Upper lobe of left lung (tissue), 6 donors: ENCODE measurements around the gene LIPC. TPM values are rescaled to one million over a fixed set of nuclear protein-coding genes. Genes with fewer than 3 reads are reported as not detected.

ENCODE experiments used
- ATAC-seq, 2 donors: fragments of 200-7000 bp; cut with Tn5 transposase; one replicate each; pipeline ENCODE4 v1.9.1; 2022; ENCODE audit warnings: mild to moderate bottlenecking in 2 of 2, moderate library complexity in 2 of 2; ENCODE audit not compliant: low FRiP score in 2 of 2
- DNase-seq, 2 donors: peaks; one replicate each; pipeline ENCODE4 v3.0.0-alpha.2; 2019 to 2020
- H3K27ac ChIP-seq, 4 donors: fragments of 200-600 bp; sonication (generic); one replicate each; pipeline ENCODE4 v1.5.1; 2016 to 2019
- H3K27me3 ChIP-seq, 4 donors: fragments of 200-600 bp; sonication (generic); one replicate each; pipeline ENCODE4 v1.5.1; 2017 to 2019
- H3K36me3 ChIP-seq, 4 donors: fragments of 200-600 bp; sonication (generic); one replicate each; pipeline ENCODE4 v1.5.1; 2016 to 2019
- H3K4me1 ChIP-seq, 4 donors: fragments of 200-600 bp; sonication (generic); one replicate each; pipeline ENCODE4 v1.5.1; 2018 to 2019
- H3K4me3 ChIP-seq, 4 donors: fragments of 200-600 bp; sonication (generic); one replicate each; pipeline ENCODE4 v1.5.1; 2017 to 2019; ENCODE audit warnings: mild to moderate bottlenecking in 2 of 4, moderate library complexity in 1 of 4
- H3K9me3 ChIP-seq, 4 donors: fragments of 200-600 bp; sonication (generic); one replicate each; pipeline ENCODE4 v1.5.1; 2018 to 2019
- EP300 ChIP-seq, 4 donors: sonication (generic); formaldehyde crosslinking; IDR thresholded peaks; one replicate each; pipeline ENCODE4 v1.5.1; 2017; ENCODE audit warnings: antibody characterized with exemption in 4 of 4, control low read depth in 2 of 4
- POLR2A ChIP-seq, 4 donors: fragments of 450-650 bp; IDR thresholded peaks; one replicate each; pipeline ENCODE4 v1.5.1; 2016 to 2017; ENCODE audit warnings: antibody characterized with exemption in 4 of 4, mild to moderate bottlenecking in 2 of 4
- POLR2AphosphoS5 ChIP-seq, 2 donors: sonication (generic); formaldehyde crosslinking; IDR thresholded peaks; one replicate each; pipeline ENCODE4 v1.5.1; 2017; ENCODE audit warnings: antibody characterized with exemption in 2 of 2
- WGBS, 2 donors: methylation state at CpG; one replicate each; pipeline ENCODE4 v1.1.5; 2017 to 2018; 5-methylcytosine and 5-hydroxymethylcytosine counted together
- total RNA-seq, 6 donors: library from RNA; depleted of rRNA in 4 of 6; stranded (reverse); fragments of >200 nt in 4 of 6; gene quantifications; one replicate each; pipeline versions ENCODE4 v1.1.0 to v1.2.1, GENCODE V29; 2016 to 2021
- TF ChIP-seq, protein P1 (sequence below), 6 experiments: fragments of 450-650 bp in 4 of 6; fragments of 200-600 bp in 2 of 6; sonication (generic) in 2 of 6; IDR thresholded peaks; one replicate each; pipeline ENCODE4 v1.5.1; 2016 to 2019; ENCODE audit warnings: antibody characterized with exemption in 6 of 6
- donor health status: DM: no; HTN: no; CAD: no; lungs with moderate emphysema.
- donor health status: DM: no; HTN: yes; CAD: no; lungs with severe emphysema.

Gene LIPC
- total RNA-seq, 6 donors from 2014 or later, result 0.40 to 0.89 (median 0.75) TPM; not detected in 2

DNA sequence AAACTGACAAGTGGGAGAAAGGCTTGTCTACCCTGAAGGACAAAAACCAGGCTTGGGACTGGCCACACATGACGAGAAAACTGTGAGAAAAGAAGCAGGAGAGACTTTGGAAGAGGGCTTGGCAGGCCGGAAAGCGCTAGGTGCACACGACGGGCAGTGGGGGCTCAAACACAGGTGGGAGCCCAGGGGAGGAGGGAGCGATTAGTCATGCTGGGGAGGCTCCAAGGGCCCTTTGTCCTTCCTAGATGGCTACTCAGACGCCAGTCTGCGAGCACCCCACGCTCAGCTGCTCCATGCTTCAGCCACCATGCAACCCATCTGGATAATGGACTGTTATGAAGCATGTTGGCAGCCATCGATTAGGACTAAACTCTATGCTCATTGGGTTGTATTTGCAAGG is 17.1 kb downstream of the LIPC start:
- Histone ChIP-seq H3K9me3 (no peaks in the 10 kb centered on the region), H3K36me3 (no peaks in the 10 kb centered on the region), H3K27ac (no peak overlapping the region), H3K4me3 (no peak overlapping the region), H3K27me3 (no peaks in the 10 kb centered on the region), H3K4me1 (no peaks in the 10 kb centered on the region)
- DNase-seq (no peak), ATAC-seq (peak in 1 of 2 donors; percentile 5)
- 82 to 89% methylated on average over 8 to 10 of the region's 10 CpGs for WGBS, 2 donors
- TF ChIP-seq, protein P1, sequence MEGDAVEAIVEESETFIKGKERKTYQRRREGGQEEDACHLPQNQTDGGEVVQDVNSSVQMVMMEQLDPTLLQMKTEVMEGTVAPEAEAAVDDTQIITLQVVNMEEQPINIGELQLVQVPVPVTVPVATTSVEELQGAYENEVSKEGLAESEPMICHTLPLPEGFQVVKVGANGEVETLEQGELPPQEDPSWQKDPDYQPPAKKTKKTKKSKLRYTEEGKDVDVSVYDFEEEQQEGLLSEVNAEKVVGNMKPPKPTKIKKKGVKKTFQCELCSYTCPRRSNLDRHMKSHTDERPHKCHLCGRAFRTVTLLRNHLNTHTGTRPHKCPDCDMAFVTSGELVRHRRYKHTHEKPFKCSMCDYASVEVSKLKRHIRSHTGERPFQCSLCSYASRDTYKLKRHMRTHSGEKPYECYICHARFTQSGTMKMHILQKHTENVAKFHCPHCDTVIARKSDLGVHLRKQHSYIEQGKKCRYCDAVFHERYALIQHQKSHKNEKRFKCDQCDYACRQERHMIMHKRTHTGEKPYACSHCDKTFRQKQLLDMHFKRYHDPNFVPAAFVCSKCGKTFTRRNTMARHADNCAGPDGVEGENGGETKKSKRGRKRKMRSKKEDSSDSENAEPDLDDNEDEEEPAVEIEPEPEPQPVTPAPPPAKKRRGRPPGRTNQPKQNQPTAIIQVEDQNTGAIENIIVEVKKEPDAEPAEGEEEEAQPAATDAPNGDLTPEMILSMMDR (IDR thresholded peaks at IDR 0.05), result no peak
- TF ChIP-seq POLR2A (IDR thresholded peaks at IDR 0.05) (no peak), POLR2AphosphoS5 (IDR thresholded peaks at IDR 0.05) (no peak), EP300 (IDR thresholded peaks at IDR 0.05) (no peak)

DNA sequence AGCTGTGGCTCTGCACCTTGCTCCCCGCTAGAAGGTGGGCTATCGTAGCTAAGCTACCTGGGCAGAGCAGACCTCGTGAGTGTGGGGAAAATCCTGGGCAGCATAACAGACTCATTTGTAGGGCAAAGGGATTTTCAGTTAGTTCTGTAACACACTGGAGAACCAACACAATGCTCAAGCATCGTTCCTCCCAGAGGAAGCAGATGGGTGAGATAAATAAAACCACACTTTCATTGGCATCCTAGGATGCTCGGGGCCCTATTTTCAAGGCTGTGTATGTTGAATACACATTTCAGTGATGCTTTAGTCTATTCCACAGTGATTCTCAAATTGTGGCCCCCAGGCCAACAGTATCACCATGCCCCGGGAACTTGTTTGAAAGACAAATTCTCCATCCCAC is 20.0 kb downstream of the LIPC start:
- DNase-seq, result no peak
- Histone ChIP-seq H3K36me3 (no peaks in the 10 kb centered on the region), H3K4me1 (no peaks in the 10 kb centered on the region), H3K4me3 (no peak overlapping the region), H3K27ac (no peak overlapping the region), H3K27me3 (no peaks in the 10 kb centered on the region), H3K9me3 (no peaks in the 10 kb centered on the region)
- 85 to 88% methylated on average over 6 of the region's 6 CpGs for WGBS, 2 donors
- ATAC-seq, result no peak
- TF ChIP-seq, protein P1 (IDR thresholded peaks at IDR 0.05), result no peak
- TF ChIP-seq EP300 (IDR thresholded peaks at IDR 0.05) (no peak), POLR2AphosphoS5 (IDR thresholded peaks at IDR 0.05) (no peak), POLR2A (IDR thresholded peaks at IDR 0.05) (no peak)

DNA sequence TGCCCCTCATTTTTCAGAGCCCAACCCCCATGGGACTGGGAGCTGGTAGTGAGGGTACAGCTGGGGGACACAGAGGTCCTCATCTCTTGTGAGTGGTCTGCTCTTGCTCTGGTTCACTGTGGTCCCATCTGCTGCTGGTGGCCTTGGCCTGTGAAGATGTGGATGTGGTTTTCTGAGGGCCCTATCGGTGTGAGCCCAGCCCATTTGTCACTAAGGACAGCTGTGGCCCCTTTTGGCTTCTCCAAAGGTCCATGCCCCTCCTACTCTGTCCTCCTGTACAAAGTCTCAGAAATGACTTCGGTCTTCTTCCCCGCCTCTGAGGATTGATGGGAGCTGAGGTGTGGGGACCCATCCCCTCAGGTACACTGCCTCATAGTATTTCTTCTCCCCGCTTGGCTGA is 21.0 kb downstream of the LIPC start:
- no peaks in the 10 kb centered on the region for H3K27me3 ChIP-seq
- no peaks in the 10 kb centered on the region for H3K36me3 ChIP-seq
- TF ChIP-seq POLR2AphosphoS5 (IDR thresholded peaks at IDR 0.05) (no peak), POLR2A (IDR thresholded peaks at IDR 0.05) (no peak), EP300 (IDR thresholded peaks at IDR 0.05) (no peak)
- TF ChIP-seq, protein P1 (IDR thresholded peaks at IDR 0.05), result no peak
- WGBS, 2 donors, result 89 to 94% methylated on average over 4 of the region's 4 CpGs
- H3K9me3 ChIP-seq, result no peaks in the 10 kb centered on the region
- H3K27ac ChIP-seq, result no peak overlapping the region
- no peak overlapping the region for H3K4me3 ChIP-seq
- peaks cover 0 to 4% (median 3%) of the 10 kb centered on the region in 4 donors for H3K4me1 ChIP-seq
- ATAC-seq (no peak), DNase-seq (no peak)

- DNase-seq (no peak), ATAC-seq (no peak)
- Histone ChIP-seq H3K4me1 (peaks cover 3 to 12% (median 9%) of the 10 kb centered on the region in 4 donors), H3K4me3 (no peak overlapping the region), H3K27me3 (no peaks in the 10 kb centered on the region), H3K9me3 (no peaks in the 10 kb centered on the region), H3K27ac (no peak overlapping the region), H3K36me3 (no peaks in the 10 kb centered on the region)
- TF ChIP-seq POLR2A (IDR thresholded peaks at IDR 0.05), result no peak
- TF ChIP-seq, protein P1 (IDR thresholded peaks at IDR 0.05), result no peak
- no peak for TF ChIP-seq POLR2AphosphoS5 (IDR thresholded peaks at IDR 0.05)
- no peak for TF ChIP-seq EP300 (IDR thresholded peaks at IDR 0.05)
- 89 to 90% methylated on average over 4 to 5 of the region's 5 CpGs for WGBS, 2 donors
Observed at GRCh38 chr15:58453931-58454793, 22.4 kb downstream of the LIPC start.
